WTC11 (cell line): ENCODE data around the gene PMF1. TPM values are rescaled to one million over a fixed set of nuclear protein-coding genes. Genes with fewer than 3 reads are reported as not detected.

ENCODE experiments used
- ATAC-seq: fragments of 200-7000 bp; cut with Tn5 transposase; 2 replicates; pipeline ENCODE4 v1.10.0; 2021; ENCODE audit warnings: mild to moderate bottlenecking, moderate library complexity
- CTCF ChIA-PET: fragments of 300-600 bp; sonication (Branson Sonifier 250); formaldehyde crosslinking; loops from one replicate; lab custom pipeline; 2021; ENCODE audit warnings: antibody characterized with exemption; lab: Charles Lee
- POLR2A ChIA-PET: fragments of 350-600 bp; sonication (Branson Sonifier 250); formaldehyde crosslinking; loops from one replicate; lab custom pipeline; 2021; ENCODE audit warnings: antibody characterized with exemption; lab: Charles Lee
- DNase-seq: peaks from one replicate; pipeline ENCODE4 v3.0.0; 2021; ENCODE audit warnings: low spot score
- H3K27ac Mint-ChIP-seq: 2 replicates; pipeline ENCODE4 v1.8.0; 2021; ENCODE audit warnings: mixed read lengths
- H3K27me3 Mint-ChIP-seq: 2 replicates; pipeline ENCODE4 v1.8.0; 2021; ENCODE audit warnings: low read depth, mild to moderate bottlenecking, moderate library complexity, mixed read lengths
- H3K36me3 Mint-ChIP-seq: 2 replicates; pipeline ENCODE4 v1.8.0; 2021; ENCODE audit warnings: mixed read lengths
- H3K4me1 Mint-ChIP-seq: 2 replicates; pipeline ENCODE4 v1.8.0; 2022; ENCODE audit warnings: mixed read lengths
- H3K4me3 Mint-ChIP-seq: 2 replicates; pipeline ENCODE4 v1.8.0; 2021; ENCODE audit warnings: mild to moderate bottlenecking, moderate library complexity, mixed read lengths
- H3K9me3 Mint-ChIP-seq: 2 replicates; pipeline ENCODE4 v1.8.0; 2021; ENCODE audit warnings: mixed read lengths
- AFF4 ChIP-seq: sonication (generic); formaldehyde crosslinking; IDR thresholded peaks from 2 replicates; pipeline ENCODE4 v1.8.1; 2023; ENCODE audit warnings: mild to moderate bottlenecking, missing genetic modification reagents, borderline replicate concordance
- ARID4B ChIP-seq: sonication (generic); formaldehyde crosslinking; IDR thresholded peaks from 2 replicates; pipeline ENCODE4 v1.8.0; 2023; ENCODE audit warnings: missing genetic modification reagents, mild to moderate bottlenecking, borderline replicate concordance
- ESRRA ChIP-seq: sonication (generic); formaldehyde crosslinking; IDR thresholded peaks from 2 replicates; pipeline ENCODE4 v1.8.1; 2022; ENCODE audit warnings: mild to moderate bottlenecking, missing genetic modification reagents, borderline replicate concordance
- ETV6 ChIP-seq: sonication (generic); formaldehyde crosslinking; IDR thresholded peaks from 2 replicates; pipeline ENCODE4 v1.8.1; 2022; ENCODE audit warnings: mild to moderate bottlenecking, missing genetic modification reagents
- GTF2I ChIP-seq: fragments of 250-450 bp; sonication (Bioruptor Pico); conservative IDR thresholded peaks from 2 replicates; pipeline ENCODE4 v1.4.0; 2021; ENCODE audit warnings: mild to moderate bottlenecking
- IRF2 ChIP-seq: sonication (generic); formaldehyde crosslinking; IDR thresholded peaks from 2 replicates; pipeline ENCODE4 v1.8.0; 2022; ENCODE audit warnings: low read depth, missing genetic modification reagents, borderline replicate concordance
- KAT7 ChIP-seq: sonication (generic); formaldehyde crosslinking; IDR thresholded peaks from 2 replicates; pipeline ENCODE4 v1.8.1; 2023; ENCODE audit warnings: missing genetic modification reagents, mild to moderate bottlenecking, borderline replicate concordance
- PRDM15 ChIP-seq: sonication (generic); formaldehyde crosslinking; IDR thresholded peaks from 2 replicates; pipeline ENCODE4 v1.8.0; 2022; ENCODE audit warnings: missing genetic modification reagents
- SMAD3 ChIP-seq: sonication (generic); formaldehyde crosslinking; IDR thresholded peaks from 2 replicates; pipeline ENCODE4 v1.8.0; 2022; ENCODE audit warnings: missing genetic modification reagents, mild to moderate bottlenecking, borderline replicate concordance
- SMAD4 ChIP-seq: sonication (generic); formaldehyde crosslinking; IDR thresholded peaks from 2 replicates; pipeline ENCODE4 v1.8.0; 2022; ENCODE audit warnings: mild to moderate bottlenecking, missing genetic modification reagents
- SOX15 ChIP-seq: fragments of 250-450 bp; sonication (Bioruptor Pico); IDR thresholded peaks from 2 replicates; pipeline ENCODE4 v1.9.0; 2021; ENCODE audit warnings: mild to moderate bottlenecking
- USF1 ChIP-seq: sonication (generic); formaldehyde crosslinking; IDR thresholded peaks from 2 replicates; pipeline ENCODE4 v1.8.0; 2022; ENCODE audit warnings: mild to moderate bottlenecking, missing genetic modification reagents
- USF2 ChIP-seq: sonication (generic); formaldehyde crosslinking; IDR thresholded peaks from 2 replicates; pipeline ENCODE4 v1.8.1; 2023; ENCODE audit warnings: mild to moderate bottlenecking, missing genetic modification reagents, moderate library complexity
- ZNF138 ChIP-seq: sonication (generic); formaldehyde crosslinking; conservative IDR thresholded peaks from 2 replicates; pipeline ENCODE4 v1.8.1; 2022; ENCODE audit warnings: mild to moderate bottlenecking, moderate library complexity, missing genetic modification reagents
- ZNF532 ChIP-seq: fragments of 250-450 bp; sonication (Bioruptor Pico); IDR thresholded peaks from 2 replicates; pipeline ENCODE4 v1.9.0; 2021; ENCODE audit warnings: mild to moderate bottlenecking, borderline replicate concordance
- total RNA-seq: library from RNA; stranded (reverse); gene quantifications from 3 replicates; pipeline ENCODE4 v1.2.3, GENCODE V29; 2021

PMF1 gene
- total RNA-seq, 1 experiment from 2014 or later: 129 TPM

- ATAC-seq: no peak
- H3K9me3 Mint-ChIP-seq: no peaks in the 10 kb centered on the region
- TF ChIP-seq USF1 (CRISPR knock-in tag) (no peak), ZNF138 (CRISPR knock-in tag) (no peak), ARID4B (CRISPR knock-in tag) (no peak), SMAD3 (CRISPR knock-in tag) (no peak), ESRRA (CRISPR knock-in tag) (no peak), USF2 (CRISPR knock-in tag) (no peak), ZNF532 (CRISPR knock-in tag) (no peak), GTF2I (no peak), IRF2 (CRISPR knock-in tag) (no peak), ETV6 (CRISPR knock-in tag) (no peak), SOX15 (CRISPR knock-in tag) (no peak)
- H3K27me3 Mint-ChIP-seq: no peaks in the 10 kb centered on the region
- no peak overlapping the region for H3K27ac Mint-ChIP-seq
- H3K36me3 Mint-ChIP-seq: no peaks in the 10 kb centered on the region
- POLR2A ChIA-PET: no interaction called here
- H3K4me3 Mint-ChIP-seq: no peak overlapping the region
- no peak for DNase-seq
- CTCF ChIA-PET: no interaction called here
- H3K4me1 Mint-ChIP-seq: peaks cover 24% of the 10 kb centered on the region
Observed at GRCh38 chr1:156285437-156285836, 72.6 kb downstream of the PMF1 start.

- Mint-ChIP-seq H3K4me1 (peaks cover 22% of the 10 kb centered on the region), H3K9me3 (no peaks in the 10 kb centered on the region), H3K4me3 (no peak overlapping the region), H3K27ac (no peak overlapping the region), H3K36me3 (no peaks in the 10 kb centered on the region), H3K27me3 (no peaks in the 10 kb centered on the region)
- ATAC-seq (no peak), DNase-seq (no peak)
- ChIA-PET CTCF (no interaction called here), POLR2A (no interaction called here)
- TF ChIP-seq AFF4 (CRISPR knock-in tag) (no peak), IRF2 (CRISPR knock-in tag) (no peak), KAT7 (CRISPR knock-in tag) (no peak), PRDM15 (CRISPR knock-in tag) (no peak), SMAD3 (CRISPR knock-in tag) (no peak), SMAD4 (CRISPR knock-in tag) (no peak)
Observed at GRCh38 chr1:156286061-156286460, 73.3 kb downstream of the PMF1 start.
